CD14-positive monocyte (primary cell): ENCODE measurements around the gene FRMD4A. TPM values are rescaled to one million over a fixed set of nuclear protein-coding genes. Genes with fewer than 3 reads are reported as not detected.

Source experiments
- DNase-seq, 3 donors: peaks; one replicate each; pipeline ENCODE4 v3.0.0-alpha.2; 2011 to 2022
- H2AFZ ChIP-seq: 2 replicates; pipeline ENCODE4 v1.6.0; 2012; ENCODE audit warnings: mild to moderate bottlenecking, low read depth, low read length, inconsistent platforms; ENCODE audit not compliant: insufficient read depth, poor library complexity, severe bottlenecking
- H3K27ac ChIP-seq, 2 donors: 1 replicate in 1 of 2; 2 replicates in 1 of 2; pipeline ENCODE4 v1.5.1; 2012 to 2013; ENCODE audit warnings: low read length in 2 of 2, control low read depth in 1 of 2, inconsistent platforms in 1 of 2, low read depth in 1 of 2, mild to moderate bottlenecking in 1 of 2
- H3K27me3 ChIP-seq, 2 donors: one replicate each; pipeline versions ENCODE4 v1.6.0 to v1.6.1; 2011 to 2013; ENCODE audit warnings: low read length in 2 of 2; ENCODE audit not compliant: control insufficient read depth in 2 of 2, insufficient read depth in 2 of 2
- H3K36me3 ChIP-seq, 2 donors: replicated peaks in 1 of 2; 1 replicate in 1 of 2; 2 replicates in 1 of 2; pipeline versions ENCODE4 v1.5.1 to v1.6.1; 2012 to 2013; ENCODE audit warnings: low read length in 2 of 2, control low read depth in 1 of 2, inconsistent platforms in 1 of 2, mild to moderate bottlenecking in 1 of 2; ENCODE audit not compliant: insufficient read depth in 2 of 2, control insufficient read depth in 1 of 2
- H3K4me1 ChIP-seq, 2 donors: 1 replicate in 1 of 2; 2 replicates in 1 of 2; pipeline versions ENCODE4 v1.5.1 to v1.6.1; 2012 to 2013; ENCODE audit warnings: low read length in 2 of 2, control low read depth in 1 of 2, inconsistent platforms in 1 of 2, mild to moderate bottlenecking in 1 of 2, moderate library complexity in 1 of 2; ENCODE audit not compliant: insufficient read depth in 2 of 2, control insufficient read depth in 1 of 2
- H3K4me2 ChIP-seq: replicated peaks from 2 replicates; pipeline ENCODE3; 2012; ENCODE audit warnings: low read length, moderate library complexity, mild to moderate bottlenecking; ENCODE audit not compliant: poor library complexity, severe bottlenecking; ENCODE audit errors: extremely low read depth
- H3K4me3 ChIP-seq, 3 experiments: fragments of 200-600 bp in 1 of 3; sonication (generic) in 1 of 3; replicated peaks in 1 of 3; 1 replicate in 2 of 3; 2 replicates in 1 of 3; pipeline ENCODE4 v1.5.1; 2011 to 2013; ENCODE audit warnings: low read length in 3 of 3, mild to moderate bottlenecking in 3 of 3, control low read depth in 2 of 3, low read depth in 2 of 3, inconsistent platforms in 1 of 3, moderate library complexity in 1 of 3
- H3K79me2 ChIP-seq: 2 replicates; pipeline ENCODE4 v1.6.0; 2012; ENCODE audit warnings: mild to moderate bottlenecking, control low read depth, inconsistent platforms, low read length, moderate library complexity; ENCODE audit not compliant: insufficient read depth
- H3K9ac ChIP-seq: 2 replicates; pipeline ENCODE4 v1.6.0; 2017; ENCODE audit warnings: low read length, mild to moderate bottlenecking; ENCODE audit not compliant: insufficient read depth, poor library complexity, severe bottlenecking
- H3K9me3 ChIP-seq, 2 donors: replicated peaks in 1 of 2; 1 replicate in 1 of 2; 2 replicates in 1 of 2; pipeline versions ENCODE4 v1.5.1 to v1.6.1; 2012 to 2013; ENCODE audit warnings: low read length in 2 of 2, control low read depth in 1 of 2; ENCODE audit not compliant: control insufficient read depth in 1 of 2, insufficient read depth in 1 of 2
- H4K20me1 ChIP-seq: 2 replicates; pipeline ENCODE4 v1.6.0; 2012; ENCODE audit warnings: mild to moderate bottlenecking, low read length, control low read depth, moderate library complexity; ENCODE audit not compliant: insufficient read depth
- H3K27ac Mint-ChIP-seq, 7 donors: one replicate each; pipeline ENCODE4 v1.8.0; 2020; ENCODE audit warnings: mild to moderate bottlenecking in 7 of 7, mixed read lengths in 7 of 7, moderate library complexity in 6 of 7, inconsistent platforms in 2 of 7
- H3K27me3 Mint-ChIP-seq, 3 donors: one replicate each; pipeline ENCODE4 v1.8.0; 2021 to 2022; ENCODE audit warnings: low read depth in 3 of 3, mild to moderate bottlenecking in 3 of 3, mixed read lengths in 3 of 3, moderate library complexity in 3 of 3, inconsistent platforms in 1 of 3
- H3K36me3 Mint-ChIP-seq, 2 donors: one replicate each; pipeline ENCODE4 v1.8.0; 2020; ENCODE audit warnings: mixed read lengths in 2 of 2, inconsistent platforms in 1 of 2, mild to moderate bottlenecking in 1 of 2
- H3K4me1 Mint-ChIP-seq: one replicate; pipeline ENCODE4 v1.8.0; 2020; ENCODE audit warnings: mild to moderate bottlenecking, mixed read lengths
- H3K4me3 Mint-ChIP-seq, 2 donors: one replicate each; pipeline ENCODE4 v1.8.0; 2020; ENCODE audit warnings: mild to moderate bottlenecking in 2 of 2, mixed read lengths in 2 of 2, moderate library complexity in 1 of 2
- H3K9me3 Mint-ChIP-seq, 7 donors: one replicate each; pipeline ENCODE4 v1.8.0; 2020 to 2022; ENCODE audit warnings: mixed read lengths in 7 of 7, mild to moderate bottlenecking in 6 of 7, moderate library complexity in 6 of 7, inconsistent platforms in 2 of 7
- CTCF ChIP-seq: fragments of 200-600 bp; IDR thresholded peaks from one replicate; pipeline ENCODE4 v1.8.0; 2022; ENCODE audit warnings: antibody characterized with exemption, mild to moderate bottlenecking
- WGBS: methylation state at CpG from one replicate; pipeline ENCODE4 v1.1.5; 2013; ENCODE audit warnings: missing lambda C conversion rate; ENCODE audit not compliant: insufficient coverage; 5-methylcytosine and 5-hydroxymethylcytosine counted together
- intact Hi-C, 2 donors: fragments of 100-400 bp; cut with micrococcal nuclease; formaldehyde crosslinking; loops; one replicate each; pipeline versions ENCODE4 v1.15.0 to v1.15.1; 2023
- polyA plus RNA-seq, 3 donors: library from polyadenylated mRNA; depleted of rRNA in 1 of 3; unstranded in 2 of 3; stranded (reverse) in 1 of 3; fragments of 300-500 nt in 2 of 3; fragments of >200 nt in 1 of 3; fragmentation: Illumina TruSeq in 2 of 3; gene quantifications; 1 replicate in 2 of 3; 2 replicates in 1 of 3; pipeline ENCODE4 v1.2.3, GENCODE V29; 2012 to 2021

FRMD4A gene
- polyA plus RNA-seq, 3 donors = 0.12 TPM; not detected in 2

- H3K36me3 Mint-ChIP-seq = no peaks in the 10 kb centered on the region
- 89% methylated on average over 1 of the region's 1 CpG for WGBS
- Histone ChIP-seq H2AFZ (no peak overlapping the region), H4K20me1 (no peaks in the 10 kb centered on the region), H3K79me2 (no peaks in the 10 kb centered on the region), H3K4me2 (no peak overlapping the region), H3K4me3 (no peak overlapping the region), H3K9ac (no peak overlapping the region), H3K4me1 (no peaks in the 10 kb centered on the region), H3K9me3 (no peaks in the 10 kb centered on the region), H3K27me3 (peaks cover 4 to 14% of the 10 kb centered on the region in 2 donors), H3K27ac (no peak overlapping the region), H3K36me3 (no peaks in the 10 kb centered on the region)
- no peak for TF ChIP-seq CTCF
- H3K4me3 Mint-ChIP-seq = no peak overlapping the region
- H3K27ac Mint-ChIP-seq = no peak overlapping the region
- intact Hi-C loops = no loop called here
- no peaks in the 10 kb centered on the region for H3K9me3 Mint-ChIP-seq
- peaks cover 3 to 35% (median 16%) of the 10 kb centered on the region in 3 donors for H3K27me3 Mint-ChIP-seq
- DNase-seq = no peak
- no peaks in the 10 kb centered on the region for H3K4me1 Mint-ChIP-seq
Observed at GRCh38 chr10:14191871-14192270, 138.9 kb downstream of the FRMD4A start.

DNA sequence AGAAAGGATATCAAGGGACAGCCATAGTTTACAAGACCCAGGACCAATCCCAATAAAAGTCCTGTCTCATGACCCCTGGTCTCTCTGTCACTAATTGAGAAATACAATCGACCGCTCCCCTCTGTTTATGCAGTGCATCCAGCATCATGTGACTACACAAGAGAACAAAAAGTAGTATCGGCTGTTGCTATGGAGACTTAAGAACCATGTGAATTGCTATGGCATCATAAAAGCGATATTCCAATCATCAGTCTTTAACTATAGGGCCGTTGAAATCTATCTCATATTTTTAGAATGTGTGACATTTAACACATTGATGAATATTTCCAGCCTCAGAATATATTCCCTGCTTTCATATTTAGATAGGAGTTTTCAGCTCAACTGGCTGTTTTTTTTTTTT, 139.3 kb downstream of the FRMD4A start:
- Histone ChIP-seq H3K4me2 (no peak overlapping the region), H4K20me1 (no peaks in the 10 kb centered on the region), H3K4me3 (no peak overlapping the region), H2AFZ (no peak overlapping the region), H3K27ac (no peak overlapping the region), H3K9me3 (no peaks in the 10 kb centered on the region), H3K9ac (no peak overlapping the region), H3K36me3 (no peaks in the 10 kb centered on the region), H3K27me3 (peaks cover 4 to 14% of the 10 kb centered on the region in 2 donors), H3K4me1 (no peaks in the 10 kb centered on the region), H3K79me2 (no peaks in the 10 kb centered on the region)
- intact Hi-C loops = no loop called here
- TF ChIP-seq CTCF = no peak
- peak overlapping the region in 1 of 2 donors; percentile 28 for H3K4me3 Mint-ChIP-seq
- peaks cover 3 to 33% (median 18%) of the 10 kb centered on the region in 3 donors for H3K27me3 Mint-ChIP-seq
- no peak overlapping the region for H3K27ac Mint-ChIP-seq
- peaks cover 0 to under 1% (median 0%) of the 10 kb centered on the region in 7 donors for H3K9me3 Mint-ChIP-seq
- no peaks in the 10 kb centered on the region for H3K36me3 Mint-ChIP-seq
- WGBS = 93% methylated on average over 2 of the region's 5 CpGs
- DNase-seq = no peak
- H3K4me1 Mint-ChIP-seq = no peaks in the 10 kb centered on the region
